Liver (tissue), 9 donors: ENCODE results near the gene BORCS8. TPM values are rescaled to one million over a fixed set of nuclear protein-coding genes. Genes with fewer than 3 reads are reported as not detected.

Source experiments
- DNase-seq: peaks from one replicate; pipeline ENCODE4 v3.0.0-alpha.2; 2017; ENCODE audit warnings: low spot score
- H3K27ac ChIP-seq, 2 donors: one replicate each; pipeline ENCODE4 v1.7.0; 2013; ENCODE audit warnings: inconsistent platforms in 2 of 2, low read length in 2 of 2, control low read depth in 1 of 2, low read depth in 1 of 2, mild to moderate bottlenecking in 1 of 2
- H3K27me3 ChIP-seq, 4 donors: one replicate each; pipeline versions ENCODE4 v1.6.1 to v1.7.0; 2013; ENCODE audit warnings: low read length in 3 of 4, inconsistent platforms in 1 of 4, mild to moderate bottlenecking in 1 of 4, moderate library complexity in 1 of 4; ENCODE audit not compliant: control insufficient read depth in 4 of 4, insufficient read depth in 4 of 4
- H3K36me3 ChIP-seq, 4 donors: one replicate each; pipeline versions ENCODE4 v1.6.1 to v1.7.0; 2013; ENCODE audit warnings: low read length in 3 of 4, mild to moderate bottlenecking in 3 of 4, low read depth in 1 of 4, moderate library complexity in 1 of 4; ENCODE audit not compliant: control insufficient read depth in 4 of 4, insufficient read depth in 3 of 4
- H3K4me1 ChIP-seq, 4 donors: one replicate each; pipeline versions ENCODE4 v1.6.1 to v1.7.0; 2013; ENCODE audit warnings: low read length in 3 of 4, mild to moderate bottlenecking in 3 of 4, moderate library complexity in 1 of 4; ENCODE audit not compliant: control insufficient read depth in 4 of 4, insufficient read depth in 4 of 4
- H3K4me3 ChIP-seq, 3 donors: one replicate each; pipeline versions ENCODE4 v1.6.1 to v1.7.0; 2013; ENCODE audit warnings: low read length in 3 of 3, control low read depth in 1 of 3, low read depth in 1 of 3, mild to moderate bottlenecking in 1 of 3
- H3K9ac ChIP-seq, 2 donors: one replicate each; pipeline ENCODE4 v1.7.0; 2013; ENCODE audit warnings: low read length in 2 of 2, mild to moderate bottlenecking in 2 of 2, moderate library complexity in 2 of 2, control low read depth in 1 of 2, low read depth in 1 of 2
- H3K9me3 ChIP-seq, 4 donors: one replicate each; pipeline versions ENCODE4 v1.6.1 to v1.7.0; 2013; ENCODE audit warnings: low read length in 3 of 4; ENCODE audit not compliant: control insufficient read depth in 4 of 4
- EGR1 ChIP-seq, 2 donors: IDR thresholded peaks; 2 replicates each; pipeline ENCODE4 v1.6.1; 2016 to 2018; ENCODE audit warnings: antibody characterized with exemption in 2 of 2, low read depth in 2 of 2
- FOXA2 ChIP-seq: IDR thresholded peaks from 2 replicates; pipeline ENCODE4 v1.6.1; 2016; ENCODE audit warnings: antibody characterized with exemption
- GABPA ChIP-seq, 2 donors: IDR thresholded peaks in 1 of 2; conservative IDR thresholded peaks in 1 of 2; 2 replicates each; pipeline ENCODE4 v1.6.1; 2016; ENCODE audit warnings: antibody characterized with exemption in 2 of 2, mild to moderate bottlenecking in 1 of 2, moderate library complexity in 1 of 2
- HNF4A ChIP-seq, 2 donors: conservative IDR thresholded peaks; 2 replicates each; pipeline ENCODE4 v1.6.1; 2016; ENCODE audit warnings: antibody characterized with exemption in 2 of 2, mild to moderate bottlenecking in 2 of 2
- JUND ChIP-seq, 2 donors: IDR thresholded peaks; 2 replicates each; pipeline ENCODE4 v1.6.1; 2016; ENCODE audit warnings: antibody characterized with exemption in 2 of 2
- MAX ChIP-seq: IDR thresholded peaks from 2 replicates; pipeline ENCODE4 v1.6.1; 2016; ENCODE audit warnings: antibody characterized with exemption
- NR2F2 ChIP-seq: IDR thresholded peaks from 2 replicates; pipeline ENCODE4 v1.6.1; 2016; ENCODE audit warnings: antibody characterized with exemption
- RAD21 ChIP-seq, 2 donors: IDR thresholded peaks; 2 replicates each; pipeline ENCODE4 v1.6.1; 2016; ENCODE audit warnings: antibody characterized with exemption in 2 of 2, mild to moderate bottlenecking in 2 of 2
- REST ChIP-seq: IDR thresholded peaks from 2 replicates; pipeline ENCODE4 v1.6.1; 2016; ENCODE audit warnings: antibody characterized with exemption, mild to moderate bottlenecking
- RXRA ChIP-seq, 2 donors: IDR thresholded peaks; 2 replicates each; pipeline ENCODE4 v1.6.1; 2017 to 2018; ENCODE audit warnings: antibody characterized with exemption in 2 of 2, mild to moderate bottlenecking in 1 of 2
- SP1 ChIP-seq: IDR thresholded peaks from 2 replicates; pipeline ENCODE4 v1.6.1; 2018; ENCODE audit warnings: antibody characterized with exemption, mild to moderate bottlenecking
- TAF1 ChIP-seq: conservative IDR thresholded peaks from 2 replicates; pipeline ENCODE4 v1.6.1; 2016; ENCODE audit warnings: antibody characterized with exemption, mild to moderate bottlenecking
- YY1 ChIP-seq: IDR thresholded peaks from 2 replicates; pipeline ENCODE4 v1.6.1; 2016; ENCODE audit warnings: antibody characterized with exemption, mild to moderate bottlenecking
- ZBTB33 ChIP-seq: IDR thresholded peaks from 2 replicates; pipeline ENCODE4 v1.6.1; 2016; ENCODE audit warnings: antibody characterized with exemption
- WGBS: extraction: QIAGEN DNeasy Blood & Tissue Kit; methylation state at CpG from one replicate; pipeline ENCODE4 v1.1.7; 2013; 5-methylcytosine and 5-hydroxymethylcytosine counted together
- polyA plus RNA-seq, 2 donors: library from polyadenylated mRNA; stranded (reverse) in 1 of 2; unstranded in 1 of 2; fragments of 200-250 nt in 1 of 2; fragments of >200 nt in 1 of 2; fragmentation: Nextera tagmentation in 1 of 2; extraction: Ambion mirVana in 1 of 2; gene quantifications; one replicate each; pipeline versions ENCODE4 v1.2.1 to v1.2.3, GENCODE V29; 2013 to 2015
- total RNA-seq, 2 donors: library from RNA; depleted of rRNA; stranded (reverse); fragments of >200 nt; gene quantifications; one replicate each; pipeline ENCODE4 v1.2.3, GENCODE V29; 2014
- donor health status: healthy.
- donor health status: healthy.
- donor health status: healthy.
- donor health status: healthy.
- donor health status: healthy.

Gene BORCS8
- total RNA-seq (1 to 10 TPM; 7.6 to 7.8 TPM), polyA plus RNA-seq (10 to 100 TPM; 10.9 to 13.5 TPM)

GRCh38 chr19:19192078-19192882 is at the start of gene BORCS8, which contains the start of gene RFXANK:
Gene BORCS8 (minus strand): TSS chr19:19192152. CDS start chr19:19192117, 35 bp downstream.
Gene RFXANK (plus strand): TSS chr19:19192258. CDS start chr19:19193947, 1,689 bp downstream.
- TF ChIP-seq RAD21 (IDR thresholded peaks at IDR 0.05) = peak in 1 of 2 donors; percentile 34
- peak; percentile 93 for TF ChIP-seq MAX
- TF ChIP-seq TAF1 = no peak
- TF ChIP-seq SP1 = peak; percentile 82
- TF ChIP-seq ZBTB33 = peak; percentile 56
- no peak for TF ChIP-seq EGR1 (IDR thresholded peaks at IDR 0.05; ENCODE audit: low read depth in 2 of 2)
- no peak for TF ChIP-seq FOXA2
- TF ChIP-seq NR2F2 = peak; percentile 51
- peak; percentile 79 for TF ChIP-seq YY1
- TF ChIP-seq HNF4A (conservative IDR thresholded peaks at IDR 0.05) = peak; percentile 37 to 53
- TF ChIP-seq JUND (IDR thresholded peaks at IDR 0.05) = no peak
- TF ChIP-seq REST = peak; percentile 57
- TF ChIP-seq GABPA (IDR thresholded peaks at IDR 0.05 in 1 of 2, conservative IDR thresholded peaks at IDR 0.05 in 1 of 2) = peak; percentile 96 to 97
- peak in 1 of 2 donors; percentile 72 for TF ChIP-seq RXRA (IDR thresholded peaks at IDR 0.05)
- H3K9me3 ChIP-seq = no peaks in the 10 kb centered on the region
- peak within 1 kb of the TSS; percentile 99 to 100 for H3K27ac ChIP-seq
- peak within 1 kb of the TSS; percentile 70 to 100 (median 93) for H3K4me3 ChIP-seq
- under 1% methylated on average over 53 of the region's 53 CpGs for WGBS
- H3K9ac ChIP-seq = peak within 1 kb of the TSS; percentile 98 to 99
- peaks cover 0 to 4% (median 1%) of the 10 kb centered on the region in 4 donors for H3K36me3 ChIP-seq
- H3K27me3 ChIP-seq = no peaks in the 10 kb centered on the region
- peaks cover 6 to 38% (median 25%) of the 10 kb centered on the region in 4 donors for H3K4me1 ChIP-seq
- DNase-seq = peak; percentile 98

- Histone ChIP-seq H3K27me3 (no peaks in the 10 kb centered on the region), H3K9me3 (no peaks in the 10 kb centered on the region), H3K36me3 (no peaks in the 10 kb centered on the region), H3K9ac (no peak overlapping the region), H3K4me1 (no peaks in the 10 kb centered on the region), H3K4me3 (no peak overlapping the region), H3K27ac (no peak overlapping the region)
- DNase-seq = no peak
- 74% methylated on average over 9 of the region's 9 CpGs for WGBS
- no peak for TF ChIP-seq SP1
Observed at GRCh38 chr19:19240476-19240875, 48.5 kb upstream of the BORCS8 start.
